SH-SY5Y (cell line): Measurements from ENCODE around the gene CDHR1.

Source experiments
- GATA2 ChIP-seq: IDR thresholded peaks from 2 replicates; pipeline ENCODE4 v1.6.1; 2011; ENCODE audit warnings: mild to moderate bottlenecking, low read depth, low read length
- GATA3 ChIP-seq: IDR thresholded peaks from 2 replicates; pipeline ENCODE4 v1.6.1; 2011; ENCODE audit warnings: low read depth, mild to moderate bottlenecking, low read length, moderate library complexity

Gene CDHR1

GRCh38 chr10:84191106-84191505, 3.2 kb upstream of the CDHR1 start:
- TF ChIP-seq GATA3 (no peak), GATA2 (no peak)

GRCh38 chr10:84193327-84193726, 1.0 kb upstream of the CDHR1 start:
- TF ChIP-seq GATA3 (no peak), GATA2 (no peak)

DNA sequence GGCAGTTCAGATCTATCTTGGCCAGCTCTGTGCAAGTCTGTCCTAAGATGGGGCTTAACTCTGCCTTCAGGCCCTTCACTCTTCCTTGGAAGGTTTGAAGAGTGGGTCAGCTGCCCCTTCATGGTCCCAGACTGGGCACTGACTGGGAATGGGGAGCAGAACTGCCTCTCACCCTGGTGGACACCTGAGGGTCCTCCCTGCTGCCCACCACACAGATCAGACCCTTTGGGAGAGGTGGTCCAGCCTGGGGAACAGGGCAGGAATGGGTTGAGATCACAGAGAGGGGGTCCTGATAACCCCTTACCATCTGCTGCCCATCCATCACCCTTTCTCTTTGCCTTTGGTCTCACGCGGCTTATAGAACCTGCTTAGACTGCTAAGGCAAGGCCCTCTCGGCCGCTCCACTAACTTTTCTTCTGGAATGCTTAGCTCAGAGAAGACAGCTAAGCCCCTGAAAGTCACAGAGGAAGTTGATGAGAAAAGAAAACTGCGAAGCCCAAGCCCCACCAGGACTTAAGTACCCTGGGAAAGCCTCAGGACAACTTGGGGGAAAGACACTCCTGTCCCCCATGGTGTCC, 402 bp upstream of the CDHR1 start:
- TF ChIP-seq GATA3: no peak
- no peak for TF ChIP-seq GATA2

GRCh38 chr10:84195044-84195830, 900 bp downstream of the CDHR1 start:
- TF ChIP-seq GATA3 (no peak), GATA2 (no peak)

DNA sequence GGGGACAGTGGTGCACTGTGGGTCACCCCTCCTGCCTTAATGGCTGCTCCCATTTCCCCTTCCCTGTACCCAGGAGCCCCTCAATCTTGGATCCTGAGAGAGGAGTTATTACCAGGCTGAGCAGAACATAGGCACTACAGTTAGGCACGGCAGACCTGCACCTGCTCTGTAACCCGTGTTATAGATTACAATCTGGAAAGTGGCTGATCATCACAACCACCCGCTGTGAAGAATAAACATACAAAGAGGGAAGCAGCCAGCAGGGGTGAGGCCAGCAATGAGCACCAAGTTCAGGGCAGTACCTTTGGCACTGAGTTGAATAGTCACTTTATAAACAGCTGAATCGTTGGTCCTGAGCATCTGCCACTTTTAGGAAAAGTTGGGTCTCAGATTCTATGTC, 1.7 kb downstream of the CDHR1 start:
- TF ChIP-seq GATA3: no peak
- TF ChIP-seq GATA2: peak; percentile 36

GRCh38 chr10:84196941-84197340, 2.6 kb downstream of the CDHR1 start:
- no peak for TF ChIP-seq GATA2
- no peak for TF ChIP-seq GATA3

DNA sequence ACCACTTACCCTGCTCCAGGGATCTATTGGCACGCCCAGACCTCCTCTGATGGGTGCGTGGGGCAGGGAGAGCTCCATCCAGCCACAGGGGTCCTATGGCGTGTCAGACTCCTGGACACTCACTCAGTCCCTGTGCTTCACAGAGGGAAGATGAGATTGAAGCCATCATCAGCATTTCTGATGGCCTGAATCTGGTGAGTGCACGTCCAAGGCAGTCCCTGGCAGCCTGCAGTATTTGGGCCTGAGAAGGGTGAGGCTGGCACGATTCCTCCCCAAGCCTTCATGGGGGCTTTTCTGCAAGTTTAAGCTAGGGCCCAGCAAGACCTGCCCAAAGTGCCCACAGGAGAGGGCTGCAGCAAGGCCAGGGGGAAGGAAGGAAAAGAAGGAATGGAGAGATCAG, 3.3 kb downstream of the CDHR1 start:
- no peak for TF ChIP-seq GATA3

- TF ChIP-seq GATA2 (no peak), GATA3 (no peak)
These were observed 4.0 kb downstream of the CDHR1 start for GRCh38 chr10:84198206-84198915.

DNA sequence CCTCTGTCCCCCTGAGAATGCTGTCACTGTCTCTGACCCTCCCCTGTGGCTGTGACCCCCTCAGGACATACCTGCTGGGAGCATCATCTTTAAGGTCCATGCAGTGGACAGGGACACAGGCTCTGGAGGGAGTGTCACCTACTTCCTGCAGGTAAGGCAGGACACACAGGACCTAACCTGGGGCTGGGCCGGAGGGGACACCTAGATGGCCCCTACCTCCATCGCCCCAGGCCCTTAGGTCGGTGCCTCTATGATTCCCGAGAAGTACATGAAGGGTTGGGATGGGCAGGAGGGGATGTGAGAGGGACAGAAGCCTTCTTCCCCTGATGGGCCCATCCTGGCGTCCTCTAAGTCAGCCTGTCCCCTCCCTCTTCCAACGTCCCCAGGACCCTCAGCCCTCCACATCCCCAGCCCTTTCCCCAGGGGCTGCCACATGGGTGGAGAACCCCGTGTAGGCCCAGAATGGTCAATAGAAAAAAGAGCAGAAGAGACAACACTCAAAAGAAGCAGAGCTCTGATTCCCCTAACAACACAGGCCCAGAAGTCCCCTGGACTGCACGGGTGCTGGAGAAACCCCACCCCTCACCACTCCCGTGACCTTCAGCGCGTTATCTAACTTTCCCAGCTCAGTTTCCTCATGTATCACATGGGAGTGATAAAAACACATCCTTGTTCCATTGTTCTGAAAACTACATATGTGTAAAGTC, 6.4 kb downstream of the CDHR1 start:
- TF ChIP-seq GATA3: no peak
- TF ChIP-seq GATA2: no peak

- TF ChIP-seq GATA2: no peak
- no peak for TF ChIP-seq GATA3
These were observed 6.9 kb downstream of the CDHR1 start for GRCh38 chr10:84201244-84201606.

DNA sequence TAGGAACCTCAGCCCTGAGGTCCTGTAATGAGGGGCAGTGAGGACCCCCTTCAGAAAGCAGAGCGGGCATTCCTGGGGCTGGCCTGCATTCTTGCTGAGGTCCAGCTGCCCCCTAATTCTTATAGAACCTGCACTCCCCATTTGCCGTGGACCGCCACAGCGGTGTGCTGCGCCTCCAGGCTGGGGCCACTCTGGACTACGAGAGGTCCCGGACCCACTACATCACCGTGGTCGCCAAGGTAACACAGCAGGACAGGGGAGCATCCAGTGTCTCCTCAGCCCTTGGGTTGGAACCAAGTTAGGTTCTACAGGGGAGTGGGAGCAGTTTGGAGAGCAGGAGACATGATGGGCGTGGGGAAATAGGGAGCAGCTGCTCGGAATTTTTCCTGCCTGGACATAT, 7.3 kb downstream of the CDHR1 start:
- TF ChIP-seq GATA2 (no peak), GATA3 (no peak)

DNA sequence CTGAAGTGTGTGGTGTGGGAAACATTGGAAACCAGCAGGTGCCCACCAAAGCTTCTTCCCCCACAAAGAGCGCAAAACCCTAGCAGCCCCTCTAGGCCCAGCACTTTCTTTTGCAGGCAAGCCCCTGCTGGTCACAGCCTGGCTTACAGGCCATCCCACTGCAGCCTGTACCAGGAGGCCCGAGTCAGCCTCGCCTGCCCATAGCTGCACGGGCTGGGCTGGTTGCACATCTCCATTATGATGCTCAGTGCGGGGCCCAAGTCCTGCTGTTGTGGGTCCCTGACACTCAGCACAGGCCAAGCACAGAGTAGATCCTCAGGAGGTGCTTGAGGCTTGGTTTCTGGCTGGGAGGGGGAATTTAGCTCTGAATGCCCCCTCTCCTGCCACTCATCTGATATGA, 8.0 kb downstream of the CDHR1 start:
- TF ChIP-seq GATA2: no peak
- no peak for TF ChIP-seq GATA3

- TF ChIP-seq GATA3: no peak
- TF ChIP-seq GATA2: no peak
These were observed 9.8 kb downstream of the CDHR1 start for GRCh38 chr10:84204122-84204521.

DNA sequence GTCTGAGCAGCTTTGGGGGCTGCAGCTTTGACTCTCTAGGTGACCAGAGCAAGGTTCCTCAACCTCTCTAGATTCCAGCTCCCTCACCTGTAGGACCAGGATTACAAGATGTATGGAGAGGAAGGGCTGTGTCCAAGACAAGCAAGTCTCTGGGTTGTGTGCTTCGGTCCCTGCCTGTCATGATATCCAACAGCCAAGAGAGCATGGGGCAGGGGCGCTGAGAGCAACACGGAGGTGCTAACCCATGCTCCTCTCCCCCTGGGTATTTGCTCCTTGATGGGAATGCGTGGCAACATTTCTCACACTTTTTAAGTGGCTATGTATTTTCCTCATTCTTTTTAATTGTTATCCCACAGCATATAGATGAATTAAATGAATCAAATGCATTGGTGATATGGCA, 10.3 kb downstream of the CDHR1 start:
- TF ChIP-seq GATA2: no peak
- TF ChIP-seq GATA3: no peak

DNA sequence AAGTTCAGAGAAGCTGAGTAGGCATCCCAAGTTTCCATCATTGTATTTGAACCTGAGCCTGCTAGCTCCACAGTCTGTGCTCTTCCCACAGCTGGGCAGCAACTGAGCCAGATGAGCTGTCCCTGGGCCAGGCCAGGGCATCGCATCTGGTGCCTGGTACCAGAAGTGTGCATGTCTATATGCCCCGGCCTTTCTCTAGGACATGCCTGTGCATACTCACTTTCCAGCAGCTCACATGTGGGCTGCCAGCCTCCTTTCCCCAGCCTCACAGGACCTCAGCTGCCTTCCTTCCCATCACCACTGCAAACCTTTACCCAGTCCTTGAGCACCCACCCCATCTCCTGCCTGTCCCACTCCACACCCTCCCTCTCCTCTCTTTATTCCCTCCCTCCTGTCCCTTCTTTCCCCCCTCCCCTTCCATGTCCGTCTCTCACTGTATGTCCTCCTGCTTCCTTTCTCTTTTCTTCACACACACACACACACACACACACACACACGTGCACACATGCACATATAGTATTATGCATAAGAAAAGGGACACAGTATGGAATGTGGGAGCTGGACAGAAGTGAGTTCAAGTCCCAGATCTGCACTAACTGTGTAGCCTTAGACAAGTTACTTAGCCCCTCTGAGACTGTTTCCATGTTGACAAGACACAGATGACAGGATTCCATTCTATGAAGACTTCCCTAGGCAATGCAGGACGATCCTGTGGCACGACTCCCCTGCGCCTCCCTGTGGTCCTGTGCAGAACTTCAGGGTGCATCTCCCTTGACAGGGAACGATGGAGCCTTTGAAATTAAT, 10.9 kb downstream of the CDHR1 start:
- TF ChIP-seq GATA3 (no peak), GATA2 (no peak)
